Activated naive CD4-positive, alpha-beta T cell treated with anti-CD3 and anti-CD28 coated beads, Interleukin-2, amount 50 U/mL, for 72 hours (primary cell): Measurements from ENCODE around the gene ESPN. TPM values are rescaled to one million over a fixed set of nuclear protein-coding genes. Genes with fewer than 3 reads are reported as not detected.
"Not testable (repeated sequence)": the region's sequence is repeated elsewhere in the genome, so short reads cannot be mapped to it uniquely, and the experiment has no call there.

ENCODE experiments used
- ATAC-seq, 2 donors: fragments of 150-1000 bp; cut with Tn5 transposase; 2 replicates each; pipeline ENCODE4 v1.10.0; 2021; ENCODE audit warnings: mild to moderate bottlenecking in 2 of 2, moderate library complexity in 2 of 2
- DNase-seq, 2 donors: peaks; one replicate each; pipeline ENCODE4 v3.0.0; 2021 to 2022; ENCODE audit warnings: low spot score in 2 of 2
- H3K27ac Mint-ChIP-seq, 2 donors: one replicate each; pipeline ENCODE4 v1.8.0; 2022; ENCODE audit warnings: mild to moderate bottlenecking in 2 of 2, mixed read lengths in 2 of 2
- H3K36me3 Mint-ChIP-seq, 2 donors: one replicate each; pipeline ENCODE4 v1.8.0; 2022; ENCODE audit warnings: mixed read lengths in 2 of 2
- H3K9me3 Mint-ChIP-seq, 2 donors: one replicate each; pipeline ENCODE4 v1.8.0; 2022; ENCODE audit warnings: mixed read lengths in 2 of 2
- total RNA-seq, 2 donors: library from RNA; stranded (reverse); gene quantifications; one replicate each; pipeline ENCODE4 v1.2.3, GENCODE V29; 2022

Gene ESPN
- total RNA-seq, 2 donors from 2014 or later = 0.89 to 1.9 TPM

DNA sequence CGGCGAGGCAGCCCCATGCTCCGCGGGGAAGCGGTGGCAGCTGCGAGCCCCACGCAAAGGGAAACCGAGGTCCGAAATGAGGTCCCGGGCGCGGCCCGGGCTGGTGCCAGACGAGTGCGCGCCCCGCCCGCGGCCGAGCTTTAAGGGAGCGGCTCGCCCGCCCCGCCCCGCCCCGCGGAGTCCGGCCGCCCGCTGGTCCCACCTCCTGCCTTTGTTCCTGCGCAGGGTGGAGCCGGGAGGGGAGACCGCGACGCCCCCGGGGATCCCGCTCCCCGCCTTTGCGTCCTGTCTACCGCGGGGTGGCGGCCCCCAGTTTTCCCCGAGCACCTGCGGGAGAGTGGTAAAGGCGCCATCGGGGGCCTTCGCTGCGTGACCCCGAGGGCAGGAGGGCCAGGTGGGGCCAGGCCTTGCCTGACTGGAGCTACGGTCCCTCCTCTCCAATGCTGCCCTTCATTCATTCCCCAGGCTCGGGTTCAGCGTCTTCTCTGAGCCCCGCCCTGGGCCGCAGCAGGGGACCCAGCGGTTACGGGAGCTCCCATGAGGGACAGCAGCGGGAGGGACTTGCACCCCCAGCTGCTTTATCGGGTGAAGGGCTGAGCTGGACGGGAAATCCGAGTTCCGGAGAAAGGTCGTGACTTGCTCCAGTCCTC, 4.6 kb upstream of the ESPN start, which contains the start of gene HES2:
HES2 (minus strand) TSS at position 116 of the 650 bp plus-strand sequence; CDS start at position 17, 99 bp downstream.
- ATAC-seq (no peak), DNase-seq (no peak)
- Mint-ChIP-seq H3K36me3 (no peaks in the 10 kb centered on the region), H3K9me3 (no peaks in the 10 kb centered on the region), H3K27ac (no peak within 1 kb of the TSS)

DNA sequence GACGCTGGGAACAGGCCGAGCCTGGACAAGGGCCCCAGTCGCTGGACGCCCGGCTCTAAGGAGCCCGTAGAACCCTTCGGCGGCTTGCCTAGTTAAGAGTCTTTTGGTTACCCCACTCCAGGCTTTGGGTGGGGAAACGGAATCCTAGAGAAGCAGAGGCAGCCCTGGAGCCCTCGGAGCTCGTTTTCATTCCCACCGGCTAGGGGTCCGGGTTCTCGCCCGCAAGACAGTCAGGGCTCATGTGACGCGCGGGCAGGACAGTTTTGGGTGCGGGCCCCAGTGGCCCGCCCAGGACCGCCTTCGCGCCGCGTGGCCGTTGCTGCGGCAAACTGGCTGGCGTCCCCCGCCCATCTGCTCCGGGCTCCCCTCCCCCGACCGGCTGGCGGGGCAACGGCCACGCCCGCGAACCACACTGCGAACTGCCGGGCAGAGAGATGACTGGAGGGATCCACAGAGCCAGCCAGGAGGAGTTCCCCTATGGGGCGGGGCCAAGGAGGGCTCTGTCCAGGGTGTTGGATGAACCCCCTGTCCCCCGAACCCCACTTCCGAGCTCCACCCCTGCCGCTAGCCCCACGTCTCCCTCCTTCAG, 4.0 kb upstream of the ESPN start:
- ATAC-seq = no peak
- H3K36me3 Mint-ChIP-seq = no peaks in the 10 kb centered on the region
- H3K9me3 Mint-ChIP-seq = no peaks in the 10 kb centered on the region
- no peak for DNase-seq
- no peak overlapping the region for H3K27ac Mint-ChIP-seq

DNA sequence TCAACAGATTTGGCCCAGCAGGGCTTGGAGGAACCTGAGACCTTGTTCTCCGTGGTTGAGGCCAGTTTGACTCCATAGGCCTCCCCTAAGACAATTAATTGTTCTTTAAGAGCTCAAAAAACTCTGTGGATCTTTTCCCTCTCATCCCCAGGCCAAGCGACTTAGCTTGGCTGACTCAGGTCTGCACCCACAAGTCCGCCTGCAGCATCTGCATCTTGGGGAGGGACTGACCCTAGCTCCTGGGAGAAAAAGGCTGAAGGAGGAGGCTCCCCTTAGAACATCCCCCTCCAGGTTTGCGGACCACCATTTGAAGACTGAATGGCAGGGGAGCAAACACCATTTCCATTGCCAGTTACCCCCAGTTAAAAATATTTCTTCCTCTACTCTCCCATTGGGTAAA, 3.3 kb upstream of the ESPN start:
- H3K27ac Mint-ChIP-seq = no peak overlapping the region
- H3K9me3 Mint-ChIP-seq = no peaks in the 10 kb centered on the region
- ATAC-seq (no peak), DNase-seq (no peak)
- no peaks in the 10 kb centered on the region for H3K36me3 Mint-ChIP-seq

DNA sequence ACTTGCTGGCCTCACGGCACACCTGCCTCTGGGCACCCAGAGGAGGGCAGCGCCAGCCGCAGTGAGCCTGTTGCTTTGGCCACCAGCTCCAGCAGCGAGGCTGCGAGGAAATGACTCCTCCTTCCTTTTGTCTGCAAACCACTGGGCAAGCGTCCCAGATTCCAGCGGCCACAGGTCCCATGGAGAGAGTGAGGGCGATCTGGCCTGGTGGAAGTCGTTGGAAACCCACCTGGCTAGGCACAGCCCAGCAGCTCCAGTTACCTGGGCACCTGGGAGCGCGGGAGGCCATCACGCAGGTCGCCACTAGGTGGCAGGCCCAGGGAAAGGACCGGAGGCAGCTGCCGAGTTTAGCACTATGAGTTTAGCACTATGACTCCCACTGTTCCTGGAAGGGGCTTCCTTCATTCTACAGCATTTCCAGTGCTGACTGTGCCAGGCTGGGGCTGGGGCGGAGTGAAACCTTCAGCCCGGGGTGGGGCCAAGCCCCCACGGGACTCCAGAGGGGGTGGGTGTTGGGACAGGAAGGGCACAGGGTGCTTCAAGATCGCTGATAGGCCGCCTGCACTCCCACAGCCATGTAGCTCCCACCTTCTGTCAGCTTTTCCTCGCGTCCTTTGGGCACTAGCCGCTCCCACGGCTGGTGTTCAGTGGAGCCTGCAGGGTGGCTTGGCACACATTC, 1.1 kb upstream of the ESPN start:
- no peaks in the 10 kb centered on the region for H3K9me3 Mint-ChIP-seq
- no peaks in the 10 kb centered on the region for H3K36me3 Mint-ChIP-seq
- H3K27ac Mint-ChIP-seq = no peak overlapping the region
- ATAC-seq = peak; percentile 71 to 81
- peak in 1 of 2 donors; percentile 80 for DNase-seq

DNA sequence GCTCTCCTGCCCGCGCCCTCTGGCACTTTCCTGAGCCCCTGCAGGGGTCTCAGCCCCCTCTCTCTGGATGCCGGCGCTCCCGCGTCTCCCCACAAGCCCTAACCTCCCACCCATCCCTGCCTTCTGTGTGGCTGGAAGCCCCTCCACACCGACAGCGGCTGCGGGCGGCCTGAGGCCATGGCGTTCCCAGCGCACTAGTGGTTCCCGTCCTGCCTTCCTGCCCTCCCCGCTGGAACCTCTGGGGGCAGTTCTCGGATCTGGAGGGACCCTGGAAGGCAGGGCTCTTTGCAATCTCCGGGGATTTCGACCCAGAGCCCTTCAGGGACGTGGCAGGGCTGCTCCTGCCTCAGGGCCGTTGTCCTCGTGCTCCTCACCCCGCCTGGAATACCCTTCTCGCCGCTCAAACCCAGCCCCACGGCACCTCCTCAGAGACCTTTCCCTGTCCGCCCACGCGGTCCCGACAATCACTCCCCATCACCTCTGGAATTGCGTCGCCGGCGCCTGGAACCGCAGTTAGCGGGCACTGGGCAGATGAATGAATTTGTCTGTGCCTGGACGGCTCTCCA, 493 bp upstream of the ESPN start:
- ATAC-seq = peak; percentile 9 to 12
- no peaks in the 10 kb centered on the region for H3K9me3 Mint-ChIP-seq
- H3K27ac Mint-ChIP-seq = no peak overlapping the region
- no peak for DNase-seq
- no peaks in the 10 kb centered on the region for H3K36me3 Mint-ChIP-seq

DNA sequence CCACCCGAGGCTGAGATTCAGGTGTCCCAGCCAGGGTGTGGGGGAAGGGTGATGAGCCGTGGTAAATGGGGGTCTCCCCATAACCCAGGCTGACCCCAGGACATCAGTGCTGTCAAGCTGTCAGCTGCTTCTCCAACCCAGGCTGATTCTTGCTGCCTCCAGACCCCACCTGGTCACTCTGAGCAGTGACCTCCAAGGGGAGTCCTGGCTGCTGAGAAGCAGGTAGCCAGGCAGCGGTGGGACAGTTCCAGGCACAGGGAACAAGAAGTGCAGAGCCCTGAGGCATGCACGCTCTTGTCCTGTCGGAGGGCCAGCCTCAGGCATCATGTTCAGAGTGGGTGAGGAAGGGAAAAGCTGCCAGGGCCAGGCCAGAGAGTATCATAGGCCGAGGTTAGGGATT, 1.1 kb downstream of the ESPN start:
- DNase-seq = no peak
- ATAC-seq = no peak
- no peaks in the 10 kb centered on the region for H3K9me3 Mint-ChIP-seq
- H3K36me3 Mint-ChIP-seq = no peaks in the 10 kb centered on the region
- no peak overlapping the region for H3K27ac Mint-ChIP-seq

DNA sequence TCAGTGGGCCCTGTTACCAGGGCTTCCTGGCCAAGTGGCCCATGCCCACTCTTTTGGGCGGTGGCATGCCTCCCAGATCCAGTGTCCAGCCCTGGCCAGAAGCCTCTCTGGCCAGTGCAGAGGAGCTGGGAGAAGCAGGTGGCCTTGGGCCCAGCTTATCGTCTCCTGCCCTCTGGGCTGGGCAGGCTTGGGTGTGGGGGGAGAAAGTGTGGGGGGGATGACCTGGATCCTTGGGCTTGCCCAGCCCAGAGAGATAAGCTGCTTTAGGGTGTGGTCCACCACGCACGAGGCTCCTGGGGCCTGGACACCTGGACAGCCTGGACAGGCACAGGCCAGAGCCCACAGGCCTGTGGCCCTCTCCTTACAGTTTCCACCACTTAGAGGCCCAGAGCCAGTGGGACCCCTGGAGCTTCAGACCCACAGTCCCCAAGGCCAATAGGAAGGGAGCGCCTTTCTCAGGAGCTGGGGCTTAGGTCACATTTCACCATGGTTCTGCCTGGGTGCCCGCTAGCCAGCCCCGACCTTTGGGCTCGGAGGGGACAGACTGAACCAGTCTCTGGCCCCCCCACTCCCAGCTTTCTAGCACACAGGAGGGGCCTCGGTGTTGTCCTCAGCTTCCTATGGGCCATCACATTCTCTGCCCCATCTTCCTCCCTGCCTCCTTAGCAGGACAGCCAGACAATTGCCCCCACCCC, 1.8 kb downstream of the ESPN start:
- Mint-ChIP-seq H3K27ac (no peak overlapping the region), H3K36me3 (no peaks in the 10 kb centered on the region), H3K9me3 (no peaks in the 10 kb centered on the region)
- ATAC-seq (no peak), DNase-seq (no peak)

DNA sequence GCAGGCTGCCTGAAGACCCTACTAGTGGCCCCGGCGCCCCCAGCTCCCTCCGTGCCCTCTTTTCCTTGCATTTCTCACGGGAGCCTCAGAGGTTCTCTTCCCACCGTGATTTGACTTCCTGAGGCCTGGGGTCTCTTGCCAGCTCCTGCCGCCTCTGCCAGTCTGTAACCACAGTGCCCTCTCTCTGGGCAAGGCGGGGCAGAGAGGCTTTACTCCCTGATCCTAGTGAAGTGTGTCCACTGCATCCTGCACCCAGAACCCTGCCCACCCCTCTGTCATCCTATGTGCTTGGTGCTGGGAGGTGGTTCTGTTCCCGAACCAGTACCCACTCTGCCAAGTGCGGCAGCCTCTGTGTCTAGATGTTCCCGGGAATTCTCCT, 2.4 kb downstream of the ESPN start:
- DNase-seq (no peak), ATAC-seq (no peak)
- Mint-ChIP-seq H3K36me3 (no peaks in the 10 kb centered on the region), H3K9me3 (no peaks in the 10 kb centered on the region), H3K27ac (no peak overlapping the region)

DNA sequence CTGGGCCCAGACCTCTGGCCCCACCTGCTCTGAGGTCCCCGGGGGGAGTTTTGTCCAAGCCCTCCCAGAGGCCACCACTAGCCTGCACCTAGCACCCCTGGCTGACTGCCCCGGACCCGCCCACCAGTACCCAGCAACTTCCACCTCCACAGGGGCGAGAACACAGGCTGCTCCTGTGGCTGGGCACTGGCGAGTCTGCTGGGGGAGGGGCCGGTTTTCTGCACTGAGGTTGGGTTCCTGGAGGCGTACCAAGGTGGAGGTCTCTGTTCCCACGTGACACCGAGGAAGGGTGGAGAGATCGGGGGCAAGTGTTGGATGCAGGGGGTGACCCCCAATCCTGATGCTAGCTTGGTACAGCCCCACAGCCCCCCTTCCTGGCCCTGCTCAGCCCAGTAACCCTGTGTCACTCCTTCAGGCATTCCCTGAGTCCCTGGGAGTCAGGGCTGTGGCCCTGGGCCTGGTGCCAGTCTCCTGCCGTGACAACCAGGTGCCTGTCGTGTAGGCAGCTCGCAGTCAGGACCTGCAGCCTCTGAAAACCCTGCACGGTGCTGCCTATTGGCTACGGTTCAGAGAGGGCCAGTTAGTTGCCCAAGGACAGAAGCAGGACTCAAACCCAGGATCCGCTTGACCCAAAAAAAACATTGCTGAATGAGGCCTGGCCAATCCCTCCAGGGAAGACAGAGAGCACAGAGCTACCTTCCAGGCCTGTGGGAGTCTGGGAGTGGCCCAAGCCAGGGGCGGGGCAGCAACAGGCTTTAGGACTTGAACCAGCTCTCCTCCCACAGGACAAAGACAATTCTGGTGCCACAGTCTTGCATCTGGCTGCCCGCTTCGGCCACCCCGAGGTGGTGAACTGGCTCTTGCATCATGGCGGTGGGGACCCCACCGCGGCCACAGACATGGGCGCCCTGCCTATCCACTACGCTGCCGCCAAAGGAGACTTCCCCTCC, 3.1 kb downstream of the ESPN start:
- no peak for ATAC-seq
- no peaks in the 10 kb centered on the region for H3K36me3 Mint-ChIP-seq
- H3K27ac Mint-ChIP-seq = no peak overlapping the region
- H3K9me3 Mint-ChIP-seq = no peaks in the 10 kb centered on the region
- no peak for DNase-seq

DNA sequence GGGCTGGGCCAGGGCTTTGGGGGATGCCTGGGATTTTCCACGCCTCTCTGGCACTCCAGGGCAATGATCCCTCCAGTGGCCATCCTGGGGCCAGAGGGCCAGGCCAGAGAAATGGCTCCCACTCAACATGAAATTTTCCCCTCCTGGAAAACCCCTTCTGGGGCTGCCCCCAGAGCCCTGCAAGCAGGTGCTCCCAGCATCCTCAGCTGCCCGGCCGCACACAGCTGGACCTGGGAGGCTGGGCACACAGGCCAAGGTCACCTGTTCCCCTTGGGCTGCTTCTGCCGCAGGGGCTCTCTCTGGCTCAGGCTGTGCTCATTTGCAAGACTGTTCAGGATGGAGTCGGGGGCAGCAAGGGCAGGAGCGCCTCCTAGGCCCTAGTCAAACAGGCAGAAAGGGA, 3.9 kb downstream of the ESPN start:
- not testable (repeated sequence) for H3K36me3 Mint-ChIP-seq, H3K27ac Mint-ChIP-seq, ATAC-seq, H3K9me3 Mint-ChIP-seq, DNase-seq

DNA sequence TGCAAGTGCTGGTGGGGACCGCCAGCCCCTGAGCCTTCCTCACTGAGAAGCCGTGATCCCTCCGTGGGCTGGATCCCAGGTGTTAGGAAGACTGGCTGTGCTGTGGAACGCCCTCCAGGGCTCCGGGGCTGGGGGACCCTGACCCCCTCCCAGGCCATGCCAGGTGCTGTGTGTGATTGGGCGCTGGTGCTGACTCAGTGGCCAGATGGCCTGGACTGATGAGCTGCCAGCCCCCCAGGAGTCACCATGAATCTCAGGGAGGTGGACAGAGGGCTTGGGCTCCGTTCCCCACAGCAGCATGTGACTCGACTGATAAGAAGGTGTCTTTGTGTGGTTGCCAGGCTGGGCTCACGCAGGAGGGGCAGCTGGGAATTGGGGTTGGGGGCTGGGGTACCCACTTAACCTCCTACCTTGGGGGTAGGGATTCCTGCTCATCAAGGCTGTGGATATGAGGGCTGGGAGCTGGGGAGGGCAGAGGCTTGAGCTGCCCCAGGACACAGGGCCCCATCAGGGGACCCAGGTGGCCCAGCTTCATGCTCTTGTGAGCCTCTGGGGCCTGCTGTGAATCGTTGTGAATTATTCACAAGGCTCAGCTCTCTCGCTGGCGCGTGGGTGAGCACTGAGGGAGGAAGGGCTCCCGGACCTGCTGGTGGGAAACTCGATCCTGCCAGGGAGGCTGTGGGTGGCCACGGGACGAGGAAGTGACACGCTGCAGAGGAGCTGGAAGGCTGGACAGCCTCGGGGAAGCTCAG, 5.3 kb downstream of the ESPN start:
- H3K27ac Mint-ChIP-seq = peak overlapping the region in 1 of 2 donors; percentile 41
- not testable (repeated sequence) for DNase-seq, H3K36me3 Mint-ChIP-seq, ATAC-seq, H3K9me3 Mint-ChIP-seq

DNA sequence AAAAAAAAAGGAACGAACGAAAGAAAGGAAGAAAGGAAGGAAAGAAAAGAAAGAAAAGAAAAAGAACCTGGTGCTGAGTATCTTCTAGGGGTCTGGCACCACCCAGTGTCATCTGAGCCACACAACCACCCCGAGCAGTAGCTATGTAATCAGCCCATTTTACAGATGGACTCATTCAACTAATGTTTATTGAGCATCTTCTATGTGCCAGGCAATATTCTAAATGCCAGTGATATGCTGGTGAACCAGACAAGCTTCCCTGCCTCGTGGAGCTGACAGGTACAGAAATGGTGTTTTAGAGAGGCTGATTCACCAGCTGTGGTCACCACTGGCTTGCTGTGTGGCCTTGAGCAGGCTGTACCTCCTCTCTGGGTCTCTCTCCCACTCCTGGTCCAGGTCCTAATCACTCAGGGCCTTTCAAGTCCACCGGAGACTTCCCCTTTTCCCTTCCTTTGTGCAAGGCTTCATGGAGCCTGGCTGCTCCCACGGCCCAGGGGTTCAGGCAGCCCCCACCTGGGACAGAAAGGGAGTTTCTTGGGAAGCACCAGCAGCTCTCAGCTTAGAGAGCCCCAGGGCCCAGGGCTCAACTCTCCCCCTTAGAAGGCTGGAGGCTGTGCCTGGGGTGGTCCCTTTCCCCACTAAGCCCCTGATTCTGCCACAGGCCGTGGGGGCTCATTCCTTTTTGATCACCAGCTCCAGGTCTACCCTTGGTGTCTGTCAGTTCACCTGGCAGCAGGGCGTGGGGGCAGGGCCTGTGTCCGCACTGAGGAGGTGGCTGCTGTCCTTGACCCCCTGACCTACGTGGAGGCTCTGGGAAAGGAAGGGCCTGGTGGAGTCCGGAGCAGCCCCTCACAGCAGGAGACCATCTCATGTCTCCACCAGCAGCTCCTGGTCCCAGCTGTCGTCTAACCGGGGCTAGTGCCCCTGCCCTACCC, 7.3 kb downstream of the ESPN start:
- DNase-seq, H3K27ac Mint-ChIP-seq, H3K36me3 Mint-ChIP-seq, H3K9me3 Mint-ChIP-seq: not testable (repeated sequence)
- peak in 1 of 2 donors; percentile 46 for ATAC-seq

DNA sequence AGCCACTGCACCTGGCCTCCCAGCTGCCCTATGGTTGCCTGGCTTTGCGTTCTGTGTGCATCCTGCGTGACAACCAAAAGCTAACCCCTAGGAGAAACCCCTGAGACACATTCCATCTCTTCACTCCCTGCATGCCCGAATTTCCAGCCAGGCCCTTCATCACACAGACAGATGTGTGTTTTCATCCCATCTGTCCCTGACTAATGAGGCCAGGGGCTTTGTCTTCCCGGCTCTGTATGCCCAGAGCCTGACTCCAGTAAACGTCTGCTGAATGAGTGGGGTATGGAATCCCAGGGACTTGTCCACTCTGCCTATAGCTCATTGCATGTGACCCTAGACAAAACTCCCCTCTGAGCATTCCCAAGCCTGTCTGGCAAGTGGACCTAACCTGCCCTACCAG, 9.6 kb downstream of the ESPN start:
- no peaks in the 10 kb centered on the region for H3K9me3 Mint-ChIP-seq
- no peak overlapping the region for H3K27ac Mint-ChIP-seq
- ATAC-seq = no peak
- DNase-seq = no peak
- H3K36me3 Mint-ChIP-seq = no peaks in the 10 kb centered on the region

DNA sequence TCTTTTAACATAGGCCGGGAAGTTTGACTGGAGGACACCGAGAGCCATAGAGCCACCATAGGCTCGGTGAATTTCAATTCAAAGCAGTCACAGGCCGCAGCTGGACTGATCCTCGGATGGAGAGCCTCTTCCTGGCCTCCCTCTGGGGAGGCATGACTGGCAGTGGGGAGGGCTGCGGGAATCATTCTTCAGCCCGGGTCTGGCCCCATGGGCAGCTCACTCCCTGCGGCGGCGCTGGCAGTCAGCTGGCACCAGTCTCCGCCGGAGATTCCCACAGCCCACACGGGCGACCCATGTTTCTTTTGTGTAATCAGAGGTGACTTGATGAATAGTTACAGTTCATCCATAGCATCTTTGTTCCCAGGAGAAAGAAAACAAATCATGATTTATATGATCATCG, 10.6 kb downstream of the ESPN start:
- DNase-seq = no peak
- no peak for ATAC-seq
- Mint-ChIP-seq H3K27ac (no peak overlapping the region), H3K9me3 (no peaks in the 10 kb centered on the region), H3K36me3 (no peaks in the 10 kb centered on the region)

DNA sequence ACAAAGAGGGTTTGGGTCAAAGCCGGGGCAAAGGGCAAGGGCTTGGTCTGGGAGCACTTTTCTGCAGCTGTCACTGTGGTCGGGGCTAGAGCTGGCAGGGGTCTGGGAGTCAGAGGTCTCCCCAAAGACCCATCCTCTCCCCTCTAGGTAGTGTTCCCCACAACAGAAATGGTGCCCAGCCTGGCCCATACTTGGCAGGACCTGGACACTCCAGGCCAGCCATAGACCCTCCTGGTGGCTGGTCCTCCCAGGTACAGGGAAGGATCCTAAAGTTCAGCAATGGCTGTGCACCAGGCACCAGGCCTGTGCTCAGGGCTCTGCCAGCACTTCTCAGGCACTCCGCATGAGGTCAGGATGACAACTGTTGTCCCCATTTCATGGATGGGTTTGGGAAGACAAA, 11.0 kb downstream of the ESPN start:
- Mint-ChIP-seq H3K27ac (no peak overlapping the region), H3K9me3 (no peaks in the 10 kb centered on the region), H3K36me3 (no peaks in the 10 kb centered on the region)
- no peak for DNase-seq
- no peak for ATAC-seq
